Neutrophil (primary cell): ENCODE measurements around the gene ADH5.

Source experiments
- H3K27ac ChIP-seq: fragments of 200-600 bp; sonication (generic); 2 replicates; pipeline ENCODE4 v1.5.1; 2016; ENCODE audit warnings: mild to moderate bottlenecking, moderate library complexity
- H3K27me3 ChIP-seq: fragments of 200-600 bp; sonication (generic); 2 replicates; pipeline ENCODE4 v1.6.0; 2016; ENCODE audit warnings: mild to moderate bottlenecking
- H3K36me3 ChIP-seq: fragments of 200-600 bp; sonication (generic); 2 replicates; pipeline ENCODE4 v1.5.1; 2017
- H3K4me1 ChIP-seq, 2 experiments: fragments of 200-600 bp in 1 of 2; sonication (generic) in 1 of 2; 1 replicate in 1 of 2; 2 replicates in 1 of 2; pipeline versions ENCODE4 v1.5.1 to v1.6.1; 2013 to 2016; ENCODE audit warnings: low read depth in 1 of 2, low read length in 1 of 2, mild to moderate bottlenecking in 1 of 2, moderate library complexity in 1 of 2; ENCODE audit not compliant: control insufficient read depth in 1 of 2, insufficient read depth in 1 of 2
- H3K4me3 ChIP-seq, 2 experiments: fragments of 200-600 bp in 1 of 2; sonication (generic) in 1 of 2; 1 replicate in 1 of 2; 2 replicates in 1 of 2; pipeline ENCODE4 v1.5.1; 2013 to 2016; ENCODE audit warnings: low read depth in 1 of 2, low read length in 1 of 2, mild to moderate bottlenecking in 1 of 2, moderate library complexity in 1 of 2
- H3K9me3 ChIP-seq: fragments of 200-600 bp; sonication (generic); 2 replicates; pipeline ENCODE4 v1.5.1; 2016
- TF ChIP-seq, protein P1 (sequence below): fragments of 200-600 bp; sonication (generic); IDR thresholded peaks from 2 replicates; pipeline ENCODE4 v1.5.1; 2016; ENCODE audit warnings: antibody characterized with exemption

Gene ADH5

DNA sequence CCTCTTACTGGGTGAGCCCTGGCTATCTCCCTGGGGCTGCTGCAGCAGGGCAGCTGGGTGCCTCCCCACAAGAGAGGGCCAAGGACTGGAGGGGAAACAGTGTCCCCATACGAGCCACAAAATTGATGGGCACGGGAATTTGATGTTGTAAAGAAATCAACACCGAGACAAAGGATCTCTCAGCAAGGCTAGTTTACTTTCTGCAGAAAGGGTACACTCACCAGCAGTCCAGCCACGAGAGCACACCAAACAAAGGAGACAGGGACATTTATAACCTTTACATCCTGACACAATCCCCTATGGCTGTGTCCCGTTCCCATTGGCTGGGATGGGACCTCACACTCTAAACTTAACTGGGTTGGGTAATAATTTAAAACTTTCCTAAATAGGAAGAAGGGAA lies 67.2 kb downstream of the ADH5 start:
- Histone ChIP-seq H3K36me3 (no peaks in the 10 kb centered on the region), H3K4me1 (no peaks in the 10 kb centered on the region), H3K9me3 (no peaks in the 10 kb centered on the region), H3K27me3 (no peaks in the 10 kb centered on the region), H3K27ac (no peak overlapping the region), H3K4me3 (no peak overlapping the region)
- TF ChIP-seq, protein P1, sequence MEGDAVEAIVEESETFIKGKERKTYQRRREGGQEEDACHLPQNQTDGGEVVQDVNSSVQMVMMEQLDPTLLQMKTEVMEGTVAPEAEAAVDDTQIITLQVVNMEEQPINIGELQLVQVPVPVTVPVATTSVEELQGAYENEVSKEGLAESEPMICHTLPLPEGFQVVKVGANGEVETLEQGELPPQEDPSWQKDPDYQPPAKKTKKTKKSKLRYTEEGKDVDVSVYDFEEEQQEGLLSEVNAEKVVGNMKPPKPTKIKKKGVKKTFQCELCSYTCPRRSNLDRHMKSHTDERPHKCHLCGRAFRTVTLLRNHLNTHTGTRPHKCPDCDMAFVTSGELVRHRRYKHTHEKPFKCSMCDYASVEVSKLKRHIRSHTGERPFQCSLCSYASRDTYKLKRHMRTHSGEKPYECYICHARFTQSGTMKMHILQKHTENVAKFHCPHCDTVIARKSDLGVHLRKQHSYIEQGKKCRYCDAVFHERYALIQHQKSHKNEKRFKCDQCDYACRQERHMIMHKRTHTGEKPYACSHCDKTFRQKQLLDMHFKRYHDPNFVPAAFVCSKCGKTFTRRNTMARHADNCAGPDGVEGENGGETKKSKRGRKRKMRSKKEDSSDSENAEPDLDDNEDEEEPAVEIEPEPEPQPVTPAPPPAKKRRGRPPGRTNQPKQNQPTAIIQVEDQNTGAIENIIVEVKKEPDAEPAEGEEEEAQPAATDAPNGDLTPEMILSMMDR: no peak
